ENCODE measurements around the gene CORO1C. TPM values are rescaled to one million over a fixed set of nuclear protein-coding genes. Genes with fewer than 3 reads are reported as not detected.

Gene CORO1C
- total RNA-seq, 4 donors from 2014 or later: 100 to 273 (median 154) TPM

GRCh38 chr12:108681317-108681716 is 50.0 kb downstream of the CORO1C start:
- no peak for TF ChIP-seq CTCF (IDR thresholded peaks at IDR 0.05)
- ATAC-seq (ENCODE audit: low FRiP score): no peak
- DNase-seq (ENCODE audit: low spot score): no peak

- no peak for ATAC-seq (ENCODE audit: low FRiP score)
- DNase-seq (ENCODE audit: low spot score): no peak
- no peak for TF ChIP-seq CTCF (IDR thresholded peaks at IDR 0.05)
Measured at GRCh38 chr12:108679106-108679681, 52.1 kb downstream of the CORO1C start.

- TF ChIP-seq CTCF (IDR thresholded peaks at IDR 0.05): no peak
- ATAC-seq (ENCODE audit: low FRiP score) (no peak), DNase-seq (ENCODE audit: low spot score) (no peak)
Measured at GRCh38 chr12:108678104-108678730, 53.1 kb downstream of the CORO1C start.

GRCh38 chr12:108677381-108677780 is 53.9 kb downstream of the CORO1C start:
- ATAC-seq (ENCODE audit: low FRiP score) (no peak), DNase-seq (ENCODE audit: low spot score) (no peak)
- no peak for TF ChIP-seq CTCF (IDR thresholded peaks at IDR 0.05)

GRCh38 chr12:108676707-108677106 is 54.6 kb downstream of the CORO1C start:
- no peak for DNase-seq (ENCODE audit: low spot score)
- no peak for TF ChIP-seq CTCF (IDR thresholded peaks at IDR 0.05)
- no peak for ATAC-seq (ENCODE audit: low FRiP score)

- DNase-seq (ENCODE audit: low spot score) (no peak), ATAC-seq (ENCODE audit: low FRiP score) (no peak)
- TF ChIP-seq CTCF (IDR thresholded peaks at IDR 0.05): no peak
Measured at GRCh38 chr12:108675792-108676191, 55.5 kb downstream of the CORO1C start.

- no peak for TF ChIP-seq CTCF (IDR thresholded peaks at IDR 0.05)
- no peak for DNase-seq (ENCODE audit: low spot score)
- ATAC-seq (ENCODE audit: low FRiP score): no peak
Measured at GRCh38 chr12:108672054-108672453, 59.3 kb downstream of the CORO1C start.

All from omental fat pad (tissue), 4 donors.